ENCODE measurements around the gene SRSF2.

GRCh38 chr17:76685846-76686245, 51.3 kb downstream of the SRSF2 start:
- TF ChIP-seq CTCF (IDR thresholded peaks at IDR 0.05; ENCODE audit: borderline replicate concordance, extremely low read depth, low read length, poor library complexity, severe bottlenecking), result no peak
- TF ChIP-seq EZH2 (IDR thresholded peaks at IDR 0.05; ENCODE audit: borderline replicate concordance, low read depth, low read length, severe bottlenecking), result no peak

Measured in DND-41 (cell line).